Measurements from ENCODE around the gene LDLRAD4. TPM values are rescaled to one million over a fixed set of nuclear protein-coding genes. Genes with fewer than 3 reads are reported as not detected.
A peak's percentile ranks its signal among the peaks of the same experiment; 100 is the strongest.

LDLRAD4 gene
- total RNA-seq, 1 donor from 2014 or later = 1.4 TPM

DNA sequence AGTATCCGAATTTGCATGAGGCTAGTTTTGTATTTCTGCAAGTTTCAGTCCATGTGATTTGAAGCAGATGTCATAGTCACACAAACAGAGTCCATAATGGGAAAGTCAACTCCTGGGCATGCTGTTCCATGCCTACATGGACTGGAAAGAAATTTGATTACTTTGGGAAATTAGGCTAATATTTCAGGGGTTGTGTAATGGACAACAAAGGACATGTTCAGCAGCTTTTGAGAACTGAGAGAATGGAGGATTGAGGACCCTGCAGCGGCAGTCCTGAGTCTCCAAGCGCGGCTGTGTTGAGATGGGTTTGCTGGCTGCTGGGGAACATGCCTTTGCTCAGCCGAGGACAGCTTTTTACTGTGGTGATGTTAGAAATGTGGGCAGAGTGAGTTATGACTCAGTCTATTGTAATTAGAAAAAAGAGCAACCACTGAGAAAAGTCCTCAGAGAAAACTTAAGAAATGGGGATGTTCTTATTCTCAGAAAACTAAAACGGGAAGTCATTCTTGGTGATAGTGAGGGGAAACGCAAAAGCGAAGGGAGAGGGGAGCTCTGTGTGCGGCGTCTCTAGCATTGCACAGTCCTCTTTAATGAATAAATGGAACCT is 358.6 kb downstream of the LDLRAD4 start:
- TF ChIP-seq, protein P1, sequence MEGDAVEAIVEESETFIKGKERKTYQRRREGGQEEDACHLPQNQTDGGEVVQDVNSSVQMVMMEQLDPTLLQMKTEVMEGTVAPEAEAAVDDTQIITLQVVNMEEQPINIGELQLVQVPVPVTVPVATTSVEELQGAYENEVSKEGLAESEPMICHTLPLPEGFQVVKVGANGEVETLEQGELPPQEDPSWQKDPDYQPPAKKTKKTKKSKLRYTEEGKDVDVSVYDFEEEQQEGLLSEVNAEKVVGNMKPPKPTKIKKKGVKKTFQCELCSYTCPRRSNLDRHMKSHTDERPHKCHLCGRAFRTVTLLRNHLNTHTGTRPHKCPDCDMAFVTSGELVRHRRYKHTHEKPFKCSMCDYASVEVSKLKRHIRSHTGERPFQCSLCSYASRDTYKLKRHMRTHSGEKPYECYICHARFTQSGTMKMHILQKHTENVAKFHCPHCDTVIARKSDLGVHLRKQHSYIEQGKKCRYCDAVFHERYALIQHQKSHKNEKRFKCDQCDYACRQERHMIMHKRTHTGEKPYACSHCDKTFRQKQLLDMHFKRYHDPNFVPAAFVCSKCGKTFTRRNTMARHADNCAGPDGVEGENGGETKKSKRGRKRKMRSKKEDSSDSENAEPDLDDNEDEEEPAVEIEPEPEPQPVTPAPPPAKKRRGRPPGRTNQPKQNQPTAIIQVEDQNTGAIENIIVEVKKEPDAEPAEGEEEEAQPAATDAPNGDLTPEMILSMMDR (conservative IDR thresholded peaks at IDR 0.05) = no peak
- Mint-ChIP-seq H3K27me3 (ENCODE audit: low read depth) (no peaks in the 10 kb centered on the region), H3K27ac (ENCODE audit: unreplicated experiment) (no peak overlapping the region), H3K9me3 (no peaks in the 10 kb centered on the region), H3K4me3 (no peak overlapping the region), H3K4me1 (peaks cover 8% of the 10 kb centered on the region), H3K36me3 (ENCODE audit: low read depth) (no peaks in the 10 kb centered on the region)
- no peak for DNase-seq (ENCODE audit: low read depth, low spot score)

DNA sequence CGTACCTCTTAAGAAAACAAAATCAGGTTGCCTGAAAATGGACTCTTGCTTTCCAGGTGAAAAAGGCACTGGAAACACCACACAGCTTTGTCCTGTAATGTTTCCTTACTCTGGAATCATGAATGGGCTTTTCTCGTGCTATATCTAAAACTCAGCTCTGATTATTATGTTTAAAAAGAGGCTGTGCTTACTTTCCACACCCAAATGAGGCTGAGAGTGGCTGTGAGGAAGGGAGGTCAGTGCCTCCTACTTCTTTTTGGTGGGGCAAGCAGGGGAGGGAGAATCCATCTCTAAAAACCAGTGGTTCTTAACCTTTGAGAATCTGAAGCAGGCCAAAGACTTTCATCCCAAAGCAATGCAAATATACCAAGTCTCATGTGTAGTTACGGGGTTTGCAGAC is 359.2 kb downstream of the LDLRAD4 start:
- no peaks in the 10 kb centered on the region for H3K36me3 Mint-ChIP-seq (ENCODE audit: low read depth)
- peak overlapping the region; percentile 78 for H3K27ac Mint-ChIP-seq (ENCODE audit: unreplicated experiment)
- DNase-seq (ENCODE audit: low read depth, low spot score) = no peak
- H3K27me3 Mint-ChIP-seq (ENCODE audit: low read depth) = no peaks in the 10 kb centered on the region
- H3K9me3 Mint-ChIP-seq = no peaks in the 10 kb centered on the region
- H3K4me1 Mint-ChIP-seq = peaks cover 8% of the 10 kb centered on the region
- TF ChIP-seq, protein P1 (conservative IDR thresholded peaks at IDR 0.05) = no peak
- H3K4me3 Mint-ChIP-seq = no peak overlapping the region

DNA sequence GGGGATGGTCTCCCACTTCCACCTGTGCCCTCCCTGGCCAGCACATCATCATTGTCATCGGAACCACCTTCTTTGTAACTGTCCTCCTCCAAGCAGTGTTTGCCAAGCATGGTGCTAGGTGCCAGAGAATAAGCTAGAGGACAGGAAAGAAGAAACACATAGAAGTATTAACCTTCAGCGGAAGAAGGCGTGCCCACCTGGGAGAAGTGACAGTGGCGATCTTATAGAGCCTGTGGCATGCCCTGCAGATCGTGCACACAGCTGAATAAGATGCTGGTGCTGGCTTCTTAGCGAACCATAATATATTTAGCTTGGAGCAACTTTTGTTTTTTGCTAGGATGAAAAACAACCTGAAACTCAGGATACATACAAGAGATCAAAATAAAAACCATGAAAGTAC is 359.8 kb downstream of the LDLRAD4 start:
- no peaks in the 10 kb centered on the region for H3K9me3 Mint-ChIP-seq
- H3K4me1 Mint-ChIP-seq = peaks cover 8% of the 10 kb centered on the region
- TF ChIP-seq, protein P1 (conservative IDR thresholded peaks at IDR 0.05) = no peak

DNA sequence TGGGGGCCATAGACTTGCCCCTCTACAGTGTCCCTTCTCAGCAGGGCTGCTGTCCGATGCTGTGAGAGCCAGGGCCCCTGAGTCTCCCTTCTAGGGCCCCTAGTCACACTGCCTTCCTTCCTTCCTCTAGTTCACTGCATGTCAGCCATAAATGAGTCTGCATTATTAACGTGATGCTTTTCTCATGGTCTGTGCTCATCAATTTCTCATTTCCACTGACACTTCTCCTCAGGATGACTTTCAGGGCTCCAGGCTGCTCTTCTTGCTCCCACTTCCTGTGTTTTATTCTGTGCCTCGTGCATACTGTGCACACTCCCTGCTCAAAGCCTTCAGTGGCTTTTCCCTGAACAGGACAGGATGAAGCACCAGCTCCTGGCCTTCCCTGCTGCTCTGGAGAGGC is 361.3 kb downstream of the LDLRAD4 start:
- H3K4me1 Mint-ChIP-seq = peaks cover 8% of the 10 kb centered on the region
- no peak overlapping the region for H3K4me3 Mint-ChIP-seq
- no peaks in the 10 kb centered on the region for H3K36me3 Mint-ChIP-seq (ENCODE audit: low read depth)
- TF ChIP-seq, protein P1 (conservative IDR thresholded peaks at IDR 0.05) = no peak
- DNase-seq (ENCODE audit: low read depth, low spot score) = no peak
- H3K27ac Mint-ChIP-seq (ENCODE audit: unreplicated experiment) = no peak overlapping the region
- H3K9me3 Mint-ChIP-seq = no peaks in the 10 kb centered on the region
- H3K27me3 Mint-ChIP-seq (ENCODE audit: low read depth) = no peaks in the 10 kb centered on the region

More for the DNA sequence above, 359.8 kb downstream of the LDLRAD4 start:
- no peak overlapping the region for H3K4me3 Mint-ChIP-seq
- no peaks in the 10 kb centered on the region for H3K27me3 Mint-ChIP-seq (ENCODE audit: low read depth)
- H3K27ac Mint-ChIP-seq (ENCODE audit: unreplicated experiment) = no peak overlapping the region
- no peaks in the 10 kb centered on the region for H3K36me3 Mint-ChIP-seq (ENCODE audit: low read depth)
- no peak for DNase-seq (ENCODE audit: low read depth, low spot score)

DNA sequence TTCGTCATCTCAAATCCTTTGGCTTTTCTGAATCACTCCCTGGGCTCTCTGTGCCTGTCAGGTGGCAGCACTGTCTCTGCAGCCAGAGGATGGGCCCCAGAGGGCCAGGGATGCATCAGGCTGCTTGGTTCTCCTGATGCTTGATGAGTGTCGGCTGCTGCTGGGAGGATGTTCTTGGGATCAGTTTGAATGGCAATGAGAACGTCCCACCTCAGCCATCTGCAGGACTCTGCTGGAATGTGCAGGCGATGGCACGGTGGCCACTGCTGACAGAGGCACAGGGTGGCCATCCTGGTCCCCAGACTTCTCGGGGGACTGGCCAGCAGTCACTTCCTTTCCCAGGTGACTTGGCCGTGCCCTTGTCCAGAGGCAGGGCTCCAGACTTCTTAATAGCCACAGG is 361.8 kb downstream of the LDLRAD4 start:
- Mint-ChIP-seq H3K36me3 (ENCODE audit: low read depth) (no peaks in the 10 kb centered on the region), H3K27ac (ENCODE audit: unreplicated experiment) (no peak overlapping the region), H3K27me3 (ENCODE audit: low read depth) (no peaks in the 10 kb centered on the region), H3K4me3 (no peak overlapping the region), H3K9me3 (no peaks in the 10 kb centered on the region), H3K4me1 (peaks cover 8% of the 10 kb centered on the region)
- no peak for DNase-seq (ENCODE audit: low read depth, low spot score)
- TF ChIP-seq, protein P1 (conservative IDR thresholded peaks at IDR 0.05) = no peak

Data from neural crest cell (in vitro differentiated cells).